GM10248 (cell line): Measurements from ENCODE around the gene GARIN5A.

Experiments used
- CTCF ChIA-PET: fragments of 300-600 bp; sonication (Branson Sonifier 250); formaldehyde crosslinking; extraction: SDS; loops from one replicate; lab custom pipeline; 2021; ENCODE audit warnings: antibody characterized with exemption; lab: Yijun Ruan, JAX
- POLR2A ChIA-PET: fragments of 350-650 bp; sonication (Branson Sonifier 250); formaldehyde crosslinking; extraction: SDS; loops from one replicate; lab custom pipeline; 2020; ENCODE audit warnings: antibody characterized with exemption; lab: Yijun Ruan, JAX
- DNase-seq: peaks from one replicate; pipeline ENCODE4 v3.0.0; 2012; ENCODE audit errors: extremely low spot score
- CTCF ChIP-seq: IDR thresholded peaks from 2 replicates; pipeline ENCODE4 v1.5.1; 2012; ENCODE audit warnings: mild to moderate bottlenecking, low read depth; ENCODE audit errors: extremely low read depth, missing control alignments, control extremely low read depth

Gene GARIN5A

GRCh38 chr19:50417111-50418081 lies 59.3 kb downstream of the GARIN5A start:
- DNase-seq: no peak
- TF ChIP-seq CTCF: no peak
- ChIA-PET POLR2A (interaction anchor here (1.3 kb wide), 1 partner anchor 43 kb away, joined by 3 read pairs; no protein-coding TSS in a partner anchor), CTCF (interaction anchor here (1.1 to 3.9 kb wide), 3 partner anchors 10 to 49 kb away, joined by 5 to 14 read pairs (median 10); no protein-coding TSS in a partner anchor)
